Psoas muscle (tissue), 8 donors: ENCODE data around the gene ABCC12. TPM values are rescaled to one million over a fixed set of nuclear protein-coding genes. Genes with fewer than 3 reads are reported as not detected.

Experiments used
- ATAC-seq, 4 donors: fragments of 200-7000 bp; cut with Tn5 transposase; one replicate each; pipeline ENCODE4 v1.9.1; 2020; ENCODE audit warnings: moderate library complexity in 3 of 4, mild to moderate bottlenecking in 2 of 4
- DNase-seq, 2 donors: peaks; one replicate each; pipeline ENCODE4 v3.0.0-alpha.2; 2020
- H3K27ac ChIP-seq: fragments of 200-600 bp; one replicate; pipeline ENCODE4 v1.8.0; 2022
- H3K27me3 ChIP-seq, 3 donors: fragments of 200-600 bp in 1 of 3; one replicate each; pipeline versions ENCODE4 v1.6.1 to v1.8.0; 2013 to 2022; ENCODE audit warnings: low read length in 2 of 3, mild to moderate bottlenecking in 2 of 3, moderate library complexity in 1 of 3; ENCODE audit not compliant: insufficient read depth in 3 of 3
- H3K36me3 ChIP-seq, 2 donors: fragments of 200-600 bp in 1 of 2; one replicate each; pipeline versions ENCODE4 v1.6.1 to v1.8.0; 2013 to 2022; ENCODE audit warnings: low read depth in 1 of 2, mild to moderate bottlenecking in 1 of 2, moderate library complexity in 1 of 2; ENCODE audit not compliant: insufficient read depth in 1 of 2
- H3K4me1 ChIP-seq: fragments of 200-600 bp; one replicate; pipeline ENCODE4 v1.8.0; 2022
- H3K4me3 ChIP-seq: fragments of 200-600 bp; one replicate; pipeline ENCODE4 v1.8.0; 2022; ENCODE audit warnings: mild to moderate bottlenecking
- H3K9me3 ChIP-seq: fragments of 200-600 bp; one replicate; pipeline ENCODE4 v1.8.0; 2022
- WGBS, 3 donors: extraction: QIAGEN DNeasy Blood & Tissue Kit; methylation state at CpG; one replicate each; pipeline versions ENCODE4 v1.1.6 to v1.1.7; 2013; 5-methylcytosine and 5-hydroxymethylcytosine counted together
- intact Hi-C, 2 donors: fragments of 100-400 bp; cut with DNase I; formaldehyde crosslinking; loops; one replicate each; pipeline versions ENCODE4 v1.11.0 to v1.14.2; 2022
- polyA plus RNA-seq, 3 donors: library from polyadenylated mRNA; stranded (reverse); fragments of 200-250 nt; gene quantifications; one replicate each; pipeline ENCODE4 v1.2.3, GENCODE V29; 2013
- total RNA-seq, 4 donors: library from RNA; stranded (reverse); fragmentation: NEBNext Ultra II Directional in 2 of 4; extraction: Animal tissue kit (Norgen Biotek cat#: 25700) in 2 of 4; gene quantifications; one replicate each; pipeline versions ENCODE4 v1.2.1 to v1.2.4, GENCODE V29; 2021 to 2023
- TF ChIP-seq, protein P1 (sequence below): fragments of 200-600 bp; IDR thresholded peaks from one replicate; pipeline ENCODE4 v1.8.0; 2022; ENCODE audit warnings: antibody characterized with exemption
- donor health status: healthy with polysubstance abuse.
- donor health status: DM: no; HTN: no; CAD: no; lungs with moderate emphysema.
- donor health status: Bipolar disorder and iron deficiency.
- donor health status: healthy.
- donor health status: DM: yes; HTN: yes; CAD: no.
- donor health status: DM: no; HTN: no; CAD: no.
- donor health status: DM: no; HTN: no; CAD: no.
- donor health status: DM: yes; HTN: yes; CAD: no.

Gene ABCC12
- total and polyA plus RNA-seq, 7 donors: 0.07 to 0.94 (median 0.34) TPM

GRCh38 chr16:48176635-48177408, 21.0 kb upstream of the ABCC12 start:
- TF ChIP-seq, protein P1, sequence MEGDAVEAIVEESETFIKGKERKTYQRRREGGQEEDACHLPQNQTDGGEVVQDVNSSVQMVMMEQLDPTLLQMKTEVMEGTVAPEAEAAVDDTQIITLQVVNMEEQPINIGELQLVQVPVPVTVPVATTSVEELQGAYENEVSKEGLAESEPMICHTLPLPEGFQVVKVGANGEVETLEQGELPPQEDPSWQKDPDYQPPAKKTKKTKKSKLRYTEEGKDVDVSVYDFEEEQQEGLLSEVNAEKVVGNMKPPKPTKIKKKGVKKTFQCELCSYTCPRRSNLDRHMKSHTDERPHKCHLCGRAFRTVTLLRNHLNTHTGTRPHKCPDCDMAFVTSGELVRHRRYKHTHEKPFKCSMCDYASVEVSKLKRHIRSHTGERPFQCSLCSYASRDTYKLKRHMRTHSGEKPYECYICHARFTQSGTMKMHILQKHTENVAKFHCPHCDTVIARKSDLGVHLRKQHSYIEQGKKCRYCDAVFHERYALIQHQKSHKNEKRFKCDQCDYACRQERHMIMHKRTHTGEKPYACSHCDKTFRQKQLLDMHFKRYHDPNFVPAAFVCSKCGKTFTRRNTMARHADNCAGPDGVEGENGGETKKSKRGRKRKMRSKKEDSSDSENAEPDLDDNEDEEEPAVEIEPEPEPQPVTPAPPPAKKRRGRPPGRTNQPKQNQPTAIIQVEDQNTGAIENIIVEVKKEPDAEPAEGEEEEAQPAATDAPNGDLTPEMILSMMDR: no peak
- intact Hi-C loops: no loop called here
- 84 to 87% (median 86%) methylated on average over 20 of the region's 20 CpGs for WGBS, 3 donors
- no peak overlapping the region for H3K27ac ChIP-seq
- H3K4me1 ChIP-seq: no peaks in the 10 kb centered on the region
- H3K9me3 ChIP-seq: no peaks in the 10 kb centered on the region
- no peak for ATAC-seq
- H3K36me3 ChIP-seq: no peaks in the 10 kb centered on the region
- no peak for DNase-seq
- H3K4me3 ChIP-seq: no peak overlapping the region
- H3K27me3 ChIP-seq: peaks cover 0 to 3% (median 0%) of the 10 kb centered on the region in 3 donors

- Histone ChIP-seq H3K27me3 (peaks cover 0 to 3% (median 0%) of the 10 kb centered on the region in 3 donors), H3K27ac (no peak overlapping the region), H3K9me3 (no peaks in the 10 kb centered on the region), H3K4me3 (no peak overlapping the region), H3K4me1 (no peaks in the 10 kb centered on the region), H3K36me3 (no peaks in the 10 kb centered on the region)
- no peak for ATAC-seq
- WGBS, 3 donors: 32 to 75% (median 67%) methylated on average over 1 of the region's 1 CpG
- no peak for DNase-seq
- TF ChIP-seq, protein P1: no peak
- intact Hi-C loops: no loop called here
Observed at GRCh38 chr16:48173889-48174288, 18.1 kb upstream of the ABCC12 start.

- WGBS, 3 donors: 59 to 81% (median 63%) methylated on average over 1 of the region's 1 CpG
- Histone ChIP-seq H3K9me3 (no peaks in the 10 kb centered on the region), H3K27me3 (peaks cover 0 to 3% (median 0%) of the 10 kb centered on the region in 3 donors), H3K4me3 (no peak overlapping the region), H3K36me3 (no peaks in the 10 kb centered on the region), H3K4me1 (no peaks in the 10 kb centered on the region), H3K27ac (no peak overlapping the region)
- intact Hi-C loops: no loop called here
- TF ChIP-seq, protein P1: no peak
- DNase-seq (no peak), ATAC-seq (no peak)
Observed at GRCh38 chr16:48172682-48173081, 16.9 kb upstream of the ABCC12 start.

DNA sequence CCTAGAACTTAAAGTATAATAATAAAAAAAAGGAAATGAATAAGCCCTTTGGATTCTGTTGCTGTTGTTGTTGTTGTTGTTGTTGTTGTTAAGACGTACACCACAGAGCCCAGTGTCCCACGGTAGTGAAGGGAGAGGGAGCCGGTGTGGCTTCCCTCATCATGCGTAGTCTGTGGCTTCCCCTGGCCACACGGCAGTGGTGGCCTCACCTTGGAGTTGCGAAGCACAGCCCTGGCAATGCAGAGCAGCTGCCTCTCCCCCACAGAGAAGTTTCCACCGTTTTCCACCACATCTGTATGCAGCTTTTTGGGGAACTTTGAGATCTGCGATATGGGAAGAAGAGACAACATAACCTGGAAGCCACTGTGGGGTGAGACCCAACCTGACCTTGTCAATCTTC, 14.1 kb upstream of the ABCC12 start:
- Histone ChIP-seq H3K27me3 (peaks cover 0 to 3% (median 0%) of the 10 kb centered on the region in 3 donors), H3K27ac (no peak overlapping the region), H3K4me1 (no peaks in the 10 kb centered on the region), H3K4me3 (no peak overlapping the region), H3K9me3 (no peaks in the 10 kb centered on the region), H3K36me3 (no peaks in the 10 kb centered on the region)
- no peak for ATAC-seq
- intact Hi-C loops: loop anchor here (5.0 to 10.0 kb wide), 2 partner anchors 1133 to 1235 kb away; no protein-coding TSS in a partner anchor
- TF ChIP-seq, protein P1: no peak
- 80 to 84% (median 82%) methylated on average over 8 of the region's 8 CpGs for WGBS, 3 donors
- DNase-seq: no peak
